Aorta (tissue), 5 donors: ENCODE data around the gene STOML2. TPM values are rescaled to one million over a fixed set of nuclear protein-coding genes. Genes with fewer than 3 reads are reported as not detected.

Source experiments
- ATAC-seq: fragments of 200-7000 bp; cut with Tn5 transposase; one replicate; pipeline ENCODE4 v1.9.1; 2022; ENCODE audit warnings: moderate library complexity; ENCODE audit not compliant: low FRiP score
- DNase-seq, 2 donors: peaks; one replicate each; pipeline ENCODE4 v3.0.0-alpha.2; 2020
- H3K27ac ChIP-seq, 2 donors: one replicate each; pipeline ENCODE4 v1.5.1; 2013; ENCODE audit warnings: low read length in 2 of 2, mild to moderate bottlenecking in 2 of 2, moderate library complexity in 2 of 2, control low read depth in 1 of 2, inconsistent platforms in 1 of 2, low read depth in 1 of 2
- H3K27me3 ChIP-seq, 2 donors: one replicate each; pipeline ENCODE4 v1.6.1; 2013; ENCODE audit warnings: control low read depth in 1 of 2, low read length in 1 of 2, mild to moderate bottlenecking in 1 of 2, moderate library complexity in 1 of 2; ENCODE audit not compliant: insufficient read depth in 2 of 2, control insufficient read depth in 1 of 2
- H3K36me3 ChIP-seq, 2 donors: one replicate each; pipeline ENCODE4 v1.6.1; 2013; ENCODE audit warnings: control low read depth in 1 of 2, low read length in 1 of 2, mild to moderate bottlenecking in 1 of 2; ENCODE audit not compliant: insufficient read depth in 2 of 2, control insufficient read depth in 1 of 2
- H3K4me1 ChIP-seq, 2 donors: one replicate each; pipeline ENCODE4 v1.6.1; 2013; ENCODE audit warnings: low read length in 2 of 2, control low read depth in 1 of 2, mild to moderate bottlenecking in 1 of 2, moderate library complexity in 1 of 2; ENCODE audit not compliant: insufficient read depth in 2 of 2, control insufficient read depth in 1 of 2
- H3K4me3 ChIP-seq, 2 donors: one replicate each; pipeline ENCODE4 v1.5.1; 2013; ENCODE audit warnings: low read length in 2 of 2, control low read depth in 1 of 2, mild to moderate bottlenecking in 1 of 2
- H3K9me3 ChIP-seq: one replicate; pipeline ENCODE4 v1.6.1; 2013; ENCODE audit warnings: mild to moderate bottlenecking, low read length; ENCODE audit not compliant: control insufficient read depth
- WGBS, 2 donors: extraction: QIAGEN DNeasy Blood & Tissue Kit; methylation state at CpG; one replicate each; pipeline ENCODE4 v1.1.7; 2013; 5-methylcytosine and 5-hydroxymethylcytosine counted together
- intact Hi-C, 2 donors: fragments of 100-400 bp; cut with DNase I; formaldehyde crosslinking; loops; one replicate each; pipeline versions ENCODE4 v1.14.2 to v1.15.0; 2022
- polyA plus RNA-seq, 2 donors: library from polyadenylated mRNA; stranded (reverse); fragments of 200-250 nt; gene quantifications; one replicate each; pipeline ENCODE4 v1.2.3, GENCODE V29; 2013
- total RNA-seq, 2 donors: library from RNA; stranded (reverse); fragmentation: NEBNext Ultra II Directional; extraction: Animal tissue kit (Norgen Biotek cat#: 25700); gene quantifications; one replicate each; pipeline ENCODE4 v1.2.1, GENCODE V29; 2021
- donor health status: healthy with polysubstance abuse.
- donor health status: Bipolar disorder and iron deficiency.
- donor health status: DM: no; HTN: no; CAD: no.
- donor health status: DM: no; HTN: no; CAD: no.
- donor health status: DM: yes; HTN: yes; CAD: no.

Gene STOML2
- total and polyA plus RNA-seq, 4 donors: 47.2 to 85.3 (median 61.9) TPM

- no peak overlapping the region for H3K27ac ChIP-seq
- intact Hi-C loops: loop anchor here in 1 of 2 donors (10.0 kb wide), 1 partner anchor 413 kb away; the partner anchor contains the start of gene CCL27
- no peaks in the 10 kb centered on the region for H3K36me3 ChIP-seq
- no peak for ATAC-seq
- WGBS, 2 donors: 61 to 62% methylated on average over 4 of the region's 4 CpGs
- H3K9me3 ChIP-seq: no peaks in the 10 kb centered on the region
- H3K4me1 ChIP-seq: no peaks in the 10 kb centered on the region
- H3K27me3 ChIP-seq: no peaks in the 10 kb centered on the region
- no peak overlapping the region for H3K4me3 ChIP-seq
- no peak for DNase-seq
These were observed 24.9 kb downstream of the STOML2 start for GRCh38 chr9:35078066-35078465.

- no peak for DNase-seq
- Histone ChIP-seq H3K4me1 (no peaks in the 10 kb centered on the region), H3K9me3 (no peaks in the 10 kb centered on the region), H3K4me3 (no peak overlapping the region), H3K27me3 (no peaks in the 10 kb centered on the region), H3K36me3 (no peaks in the 10 kb centered on the region), H3K27ac (no peak overlapping the region)
- 86 to 95% methylated on average over 4 of the region's 4 CpGs for WGBS, 2 donors
- ATAC-seq: no peak
- intact Hi-C loops: loop anchor here in 1 of 2 donors (10.0 kb wide), 1 partner anchor 412 kb away; the partner anchor contains the start of gene CCL27
These were observed 26.1 kb downstream of the STOML2 start for GRCh38 chr9:35076848-35077247.

GRCh38 chr9:35075358-35075757 lies 27.6 kb downstream of the STOML2 start:
- no peak overlapping the region for H3K4me3 ChIP-seq
- no peaks in the 10 kb centered on the region for H3K27me3 ChIP-seq
- H3K9me3 ChIP-seq: no peaks in the 10 kb centered on the region
- ATAC-seq (no peak), DNase-seq (no peak)
- intact Hi-C loops: loop anchor here in 1 of 2 donors (10.0 kb wide), 1 partner anchor 411 kb away; the partner anchor contains the start of gene CCL27
- no peak overlapping the region for H3K27ac ChIP-seq
- peaks cover 0 to 2% of the 10 kb centered on the region in 2 donors for H3K4me1 ChIP-seq
- no peaks in the 10 kb centered on the region for H3K36me3 ChIP-seq
- WGBS, 2 donors: 97% methylated on average over 4 of the region's 4 CpGs

GRCh38 chr9:35074791-35075190 lies 28.1 kb downstream of the STOML2 start:
- Histone ChIP-seq H3K4me1 (peaks cover 0 to 4% of the 10 kb centered on the region in 2 donors), H3K4me3 (no peak overlapping the region), H3K36me3 (no peaks in the 10 kb centered on the region), H3K27me3 (no peaks in the 10 kb centered on the region), H3K9me3 (no peaks in the 10 kb centered on the region), H3K27ac (no peak overlapping the region)
- no peak for ATAC-seq
- no peak for DNase-seq
- intact Hi-C loops: loop anchor here (5.0 to 10.0 kb wide), 3 partner anchors 77 to 410 kb away; partner anchors contain the start of gene CCL27 (in 1 of the 2)
- WGBS, 2 donors: 90 to 93% methylated on average over 8 of the region's 8 CpGs

GRCh38 chr9:35074141-35074540 lies 28.8 kb downstream of the STOML2 start:
- H3K27ac ChIP-seq: no peak overlapping the region
- intact Hi-C loops: loop anchor here (5.0 to 10.0 kb wide), 3 partner anchors 77 to 409 kb away; partner anchors contain the start of gene CCL27 (in 1 of the 2)
- H3K9me3 ChIP-seq: no peaks in the 10 kb centered on the region
- H3K4me3 ChIP-seq: no peak overlapping the region
- whole genome bisulfite sequencing, 2 donors: 92 to 93% methylated on average over 6 of the region's 6 CpGs
- H3K36me3 ChIP-seq: no peaks in the 10 kb centered on the region
- ATAC-seq (no peak), DNase-seq (no peak)
- no peaks in the 10 kb centered on the region for H3K27me3 ChIP-seq
- H3K4me1 ChIP-seq: peaks cover 0 to 4% of the 10 kb centered on the region in 2 donors

GRCh38 chr9:35073279-35073612 lies 29.7 kb downstream of the STOML2 start:
- ATAC-seq (no peak), DNase-seq (no peak)
- no peaks in the 10 kb centered on the region for H3K9me3 ChIP-seq
- H3K27me3 ChIP-seq: no peaks in the 10 kb centered on the region
- H3K4me3 ChIP-seq: no peak overlapping the region
- intact Hi-C loops: loop anchor here (5.0 to 10.0 kb wide), 3 partner anchors 76 to 408 kb away; partner anchors contain the start of gene CCL27 (in 1 of the 2)
- H3K4me1 ChIP-seq: peaks cover 0 to 4% of the 10 kb centered on the region in 2 donors
- 86 to 98% methylated on average over 2 of the region's 2 CpGs for WGBS, 2 donors
- no peak overlapping the region for H3K27ac ChIP-seq
- H3K36me3 ChIP-seq: no peaks in the 10 kb centered on the region

GRCh38 chr9:35072461-35073278 lies 30.3 kb downstream of the STOML2 start, which contains the start of gene VCP:
TSS of gene VCP (minus strand) at chr9:35072625. CDS start at chr9:35072353, 272 bp downstream.
- intact Hi-C loops: loop anchor here (5.0 to 10.0 kb wide), 3 partner anchors 75 to 408 kb away; partner anchors contain the start of gene CCL27 (in 1 of the 2)

GRCh38 chr9:35071814-35072460 lies 31.0 kb downstream of the STOML2 start:
- intact Hi-C loops: loop anchor here (5.0 to 10.0 kb wide), 3 partner anchors 75 to 407 kb away; partner anchors contain the start of gene CCL27 (in 1 of the 2)
- H3K4me1 ChIP-seq: peaks cover 0 to 4% of the 10 kb centered on the region in 2 donors
- H3K36me3 ChIP-seq: peaks cover 0 to 4% of the 10 kb centered on the region in 2 donors
- H3K27me3 ChIP-seq: no peaks in the 10 kb centered on the region
- ATAC-seq (peak; percentile 90), DNase-seq (peak; percentile 90 to 94)
- 0% methylated on average over 43 to 79 of the region's 79 CpGs for WGBS, 2 donors
- H3K4me3 ChIP-seq: peak overlapping the region; percentile 61 to 93
- peak overlapping the region; percentile 93 to 98 for H3K27ac ChIP-seq
- H3K9me3 ChIP-seq: no peaks in the 10 kb centered on the region

More at GRCh38 chr9:35072461-35073278, 30.3 kb downstream of the STOML2 start, which contains the start of gene VCP:
- Histone ChIP-seq H3K4me1 (peaks cover 0 to 4% of the 10 kb centered on the region in 2 donors), H3K27ac (peak within 1 kb of the TSS; percentile 93 to 98), H3K9me3 (no peaks in the 10 kb centered on the region), H3K36me3 (peaks cover 0 to 3% of the 10 kb centered on the region in 2 donors), H3K27me3 (no peaks in the 10 kb centered on the region), H3K4me3 (peak within 1 kb of the TSS; percentile 61 to 93)
- DNase-seq: peak; percentile 99
- peak; percentile 97 for ATAC-seq
- WGBS, 2 donors: 4 to 5% methylated on average over 53 to 54 of the region's 54 CpGs
